Erythroblast (primary cell): ENCODE data around the gene GIN1.

ENCODE experiments used
- GATA1 ChIP-seq: IDR thresholded peaks from 2 replicates; pipeline ENCODE4 v1.6.1; 2011; ENCODE audit warnings: low read depth, mild to moderate bottlenecking, control low read depth, low read length, moderate library complexity
- POLR2A ChIP-seq: IDR thresholded peaks from 2 replicates; pipeline ENCODE4 v1.6.1; 2011; ENCODE audit warnings: mild to moderate bottlenecking, low read length

DNA sequence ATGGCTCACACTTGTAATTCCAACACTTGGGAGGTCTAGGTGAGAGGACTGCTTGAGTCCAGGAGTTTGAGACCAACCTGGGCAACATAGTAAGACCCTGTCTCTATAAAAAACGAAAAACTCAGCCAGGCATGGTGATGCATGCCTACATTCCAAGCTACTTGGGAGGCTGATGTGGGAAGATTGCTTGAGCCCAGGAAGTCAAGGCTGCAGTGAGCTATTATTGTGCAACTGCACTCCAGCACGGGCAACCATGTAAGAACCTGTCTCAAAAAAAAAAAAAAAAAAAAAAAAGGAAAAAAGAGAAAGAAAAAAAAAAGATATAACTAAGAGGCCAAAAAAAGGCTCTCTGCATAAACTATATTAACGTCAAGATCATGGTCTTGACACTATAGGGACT lies 27.3 kb downstream of the GIN1 start:
- TF ChIP-seq POLR2A = no peak
- no peak for TF ChIP-seq GATA1
